Endodermal cell (in vitro differentiated cells): ENCODE data around the gene ZBTB7C. TPM values are rescaled to one million over a fixed set of nuclear protein-coding genes. Genes with fewer than 3 reads are reported as not detected.

ENCODE experiments used
- DNase-seq: peaks from one replicate; pipeline ENCODE4 v3.0.0-alpha.2; 2017
- H3K27ac ChIP-seq: 2 replicates; pipeline ENCODE4 v1.5.1; 2013; ENCODE audit warnings: mild to moderate bottlenecking, low read depth, low read length, moderate library complexity
- H3K27me3 ChIP-seq: 2 replicates; pipeline ENCODE4 v1.6.1; 2013; ENCODE audit warnings: mild to moderate bottlenecking, low read length, moderate library complexity; ENCODE audit not compliant: insufficient read depth, control insufficient read depth, poor library complexity, severe bottlenecking
- H3K36me3 ChIP-seq: 2 replicates; pipeline ENCODE4 v1.7.0; 2013; ENCODE audit warnings: mild to moderate bottlenecking, low read length, moderate library complexity; ENCODE audit not compliant: control insufficient read depth, insufficient read depth
- H3K4me1 ChIP-seq: one replicate; pipeline ENCODE4 v1.7.0; 2013; ENCODE audit warnings: low read length; ENCODE audit not compliant: control insufficient read depth, insufficient read depth
- H3K4me3 ChIP-seq: 2 replicates; pipeline ENCODE4 v1.5.1; 2013; ENCODE audit warnings: mild to moderate bottlenecking, low read length, moderate library complexity
- H3K9ac ChIP-seq: 2 replicates; pipeline ENCODE4 v1.6.1; 2013; ENCODE audit warnings: mild to moderate bottlenecking, low read length, moderate library complexity; ENCODE audit not compliant: poor library complexity, severe bottlenecking; ENCODE audit errors: extremely low read depth
- H3K9me3 ChIP-seq: 2 replicates; pipeline ENCODE4 v1.6.1; 2013; ENCODE audit warnings: mild to moderate bottlenecking, low read length, moderate library complexity; ENCODE audit not compliant: control insufficient read depth
- H3K27ac Mint-ChIP-seq: 2 replicates; pipeline ENCODE4 v1.8.0; 2020; ENCODE audit warnings: mixed read lengths
- H3K27me3 Mint-ChIP-seq: 2 replicates; pipeline ENCODE4 v1.8.0; 2021; ENCODE audit warnings: mild to moderate bottlenecking, mixed read lengths; ENCODE audit not compliant: insufficient read depth
- H3K36me3 Mint-ChIP-seq: 2 replicates; pipeline ENCODE4 v1.8.0; 2020; ENCODE audit warnings: low read depth, mixed read lengths
- H3K4me1 Mint-ChIP-seq: 2 replicates; pipeline ENCODE4 v1.8.0; 2020; ENCODE audit warnings: mixed read lengths
- H3K4me3 Mint-ChIP-seq: 2 replicates; pipeline ENCODE4 v1.8.0; 2020; ENCODE audit warnings: mild to moderate bottlenecking, moderate library complexity, mixed read lengths
- H3K9me3 Mint-ChIP-seq: 2 replicates; pipeline ENCODE4 v1.8.0; 2020; ENCODE audit warnings: mild to moderate bottlenecking, mixed read lengths
- CTCF ChIP-seq: fragments of 200-600 bp; sonication (generic); conservative IDR thresholded peaks from 2 replicates; pipeline ENCODE4 v1.5.0; 2021; ENCODE audit warnings: antibody characterized with exemption, mild to moderate bottlenecking
- WGBS, 2 experiments: methylation state at CpG; one replicate each; pipeline versions ENCODE4 v1.1.5 to v1.1.7; 2013; ENCODE audit warnings: missing lambda C conversion rate in 2 of 2, mixed read lengths in 1 of 2; ENCODE audit not compliant: insufficient coverage in 1 of 2, insufficient read length in 1 of 2; 5-methylcytosine and 5-hydroxymethylcytosine counted together
- total RNA-seq, 2 donors: library from RNA; stranded (reverse); fragmentation: NEBNext Ultra II Directional in 1 of 2; extraction: Animal tissue kit (Norgen Biotek cat#: 25700) in 1 of 2; gene quantifications; 2 replicates in 1 of 2; 3 replicates in 1 of 2; pipeline ENCODE4 v1.2.1, GENCODE V29; 2021

Gene ZBTB7C
- total RNA-seq, 2 donors from 2014 or later: 0.31 to 0.62 TPM

DNA sequence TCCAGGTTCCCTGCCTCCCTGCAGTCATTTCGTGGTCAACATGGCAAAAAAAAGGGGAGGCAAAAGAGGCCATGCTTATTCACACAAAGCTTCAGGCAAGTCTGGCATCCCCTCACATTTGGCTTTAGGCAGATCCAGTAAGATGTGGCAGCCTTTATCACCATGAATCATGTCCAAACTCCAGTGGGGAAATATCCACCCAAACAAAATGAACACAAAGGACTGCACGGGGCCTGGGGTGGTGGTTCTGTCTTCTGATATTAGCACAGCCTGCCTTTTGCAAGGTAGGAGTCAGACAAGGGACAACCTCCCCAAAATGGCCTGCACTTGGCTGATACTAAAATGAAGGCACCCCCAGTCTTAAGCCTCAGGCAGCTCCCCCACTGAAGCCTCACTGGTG lies 129.9 kb downstream of the ZBTB7C start:
- H3K36me3 Mint-ChIP-seq: no peaks in the 10 kb centered on the region
- H3K9ac ChIP-seq: no peak overlapping the region

GRCh38 chr18:48278081-48278480 lies 131.1 kb downstream of the ZBTB7C start:
- Histone ChIP-seq H3K36me3 (no peaks in the 10 kb centered on the region), H3K4me1 (no peaks in the 10 kb centered on the region), H3K9me3 (no peaks in the 10 kb centered on the region), H3K9ac (no peak overlapping the region), H3K27me3 (peaks cover 6% of the 10 kb centered on the region), H3K4me3 (no peak overlapping the region), H3K27ac (no peak overlapping the region)
- Mint-ChIP-seq H3K4me1 (no peaks in the 10 kb centered on the region), H3K9me3 (no peaks in the 10 kb centered on the region), H3K27ac (no peak overlapping the region), H3K4me3 (no peak overlapping the region), H3K36me3 (no peaks in the 10 kb centered on the region), H3K27me3 (peaks cover 5% of the 10 kb centered on the region)
- no peak for TF ChIP-seq CTCF
- 95% methylated on average over 2 of the region's 2 CpGs for WGBS, 2 experiments
- no peak for DNase-seq

More for the DNA sequence above, 129.9 kb downstream of the ZBTB7C start:
- no peak for TF ChIP-seq CTCF
- 82 to 83% methylated on average over 2 of the region's 2 CpGs for WGBS, 2 experiments
- no peaks in the 10 kb centered on the region for H3K36me3 ChIP-seq
- H3K4me1 ChIP-seq: no peaks in the 10 kb centered on the region
- Mint-ChIP-seq H3K4me3 (no peak overlapping the region), H3K9me3 (no peaks in the 10 kb centered on the region), H3K27ac (no peak overlapping the region), H3K27me3 (peaks cover 7% of the 10 kb centered on the region), H3K4me1 (no peaks in the 10 kb centered on the region)
- no peaks in the 10 kb centered on the region for H3K9me3 ChIP-seq
- peaks cover 6% of the 10 kb centered on the region for H3K27me3 ChIP-seq
- no peak for DNase-seq
- H3K4me3 ChIP-seq: no peak overlapping the region
- H3K27ac ChIP-seq: no peak overlapping the region

GRCh38 chr18:48274301-48274700 lies 134.9 kb downstream of the ZBTB7C start:
- no peak for TF ChIP-seq CTCF
- H3K27me3 ChIP-seq: no peaks in the 10 kb centered on the region
- no peak overlapping the region for H3K27ac ChIP-seq
- WGBS, 2 experiments: 90% methylated on average over 1 of the region's 1 CpG; no CpG with 5 or more reads in 1 of the 2 experiments
- Mint-ChIP-seq H3K4me3 (no peak overlapping the region), H3K36me3 (no peaks in the 10 kb centered on the region), H3K9me3 (no peaks in the 10 kb centered on the region), H3K4me1 (no peaks in the 10 kb centered on the region), H3K27me3 (peaks cover 3% of the 10 kb centered on the region), H3K27ac (no peak overlapping the region)
- H3K4me1 ChIP-seq: no peaks in the 10 kb centered on the region
- H3K9me3 ChIP-seq: no peaks in the 10 kb centered on the region
- H3K4me3 ChIP-seq: no peak overlapping the region
- DNase-seq: no peak
- no peaks in the 10 kb centered on the region for H3K36me3 ChIP-seq
- no peak overlapping the region for H3K9ac ChIP-seq
